HL-60 (cell line): ENCODE data around the gene ST7.
A peak's percentile ranks its signal among the peaks of the same experiment; 100 is the strongest.

Source experiments
- DNase-seq, 2 experiments: peaks; one replicate each; pipeline ENCODE4 v3.0.0-alpha.2; 2010 to 2020; ENCODE audit warnings: low read depth in 1 of 2, low spot score in 1 of 2
- H3K27ac ChIP-seq: fragments of 250-450 bp; sonication (Bioruptor Pico); replicated peaks from 2 replicates; pipeline ENCODE4 v1.5.1; 2020; ENCODE audit warnings: mild to moderate bottlenecking, moderate library complexity
- H3K27me3 ChIP-seq: fragments of 250-450 bp; sonication (Bioruptor Pico); 2 replicates; pipeline ENCODE4 v1.5.1; 2021; ENCODE audit warnings: mild to moderate bottlenecking, moderate library complexity; ENCODE audit not compliant: insufficient read depth, poor library complexity, severe bottlenecking
- H3K4me3 ChIP-seq: replicated peaks from 2 replicates; pipeline ENCODE4 v1.5.1; 2011; ENCODE audit warnings: mild to moderate bottlenecking, control low read depth, low read length; ENCODE audit not compliant: insufficient read depth
- CTCF ChIP-seq: IDR thresholded peaks from one replicate; pipeline ENCODE4 v1.5.1; 2011; ENCODE audit warnings: low read length, control low read depth, inconsistent platforms; ENCODE audit not compliant: insufficient read depth
- GABPA ChIP-seq: IDR thresholded peaks from 2 replicates; pipeline ENCODE4 v1.6.1; 2012; ENCODE audit warnings: low read depth
- POLR2AphosphoS5 ChIP-seq: IDR thresholded peaks from 2 replicates; pipeline ENCODE4 v1.6.1; 2012; ENCODE audit warnings: low read depth
- REST ChIP-seq: IDR thresholded peaks from 2 replicates; pipeline ENCODE4 v1.6.1; 2012; ENCODE audit warnings: low read depth; ENCODE audit not compliant: insufficient replicate concordance
- SPI1 ChIP-seq: IDR thresholded peaks from 2 replicates; pipeline ENCODE4 v1.6.1; 2012; ENCODE audit warnings: low read depth, mild to moderate bottlenecking, borderline replicate concordance

The ST7 gene

GRCh38 chr7:117134889-117135552 lies 181.7 kb downstream of the ST7 start:
- TF ChIP-seq REST (no peak), SPI1 (peak; percentile 84), GABPA (no peak)

GRCh38 chr7:117135553-117135891 lies 182.2 kb downstream of the ST7 start:
- Histone ChIP-seq H3K27me3 (no peaks in the 10 kb centered on the region), H3K27ac (no peak overlapping the region), H3K4me3 (no peak overlapping the region)
- no peak for TF ChIP-seq POLR2AphosphoS5
- no peak for TF ChIP-seq REST
- TF ChIP-seq CTCF = no peak
- no peak for TF ChIP-seq GABPA
- TF ChIP-seq SPI1 = no peak
- no peak for DNase-seq

More at GRCh38 chr7:117134889-117135552, 181.7 kb downstream of the ST7 start:
- no peaks in the 10 kb centered on the region for H3K27me3 ChIP-seq
- H3K27ac ChIP-seq = no peak overlapping the region; the same call in 1 of the 2 replicates
- H3K4me3 ChIP-seq = no peak overlapping the region
- peak in 1 of 2 experiments; percentile 42 for DNase-seq

DNA sequence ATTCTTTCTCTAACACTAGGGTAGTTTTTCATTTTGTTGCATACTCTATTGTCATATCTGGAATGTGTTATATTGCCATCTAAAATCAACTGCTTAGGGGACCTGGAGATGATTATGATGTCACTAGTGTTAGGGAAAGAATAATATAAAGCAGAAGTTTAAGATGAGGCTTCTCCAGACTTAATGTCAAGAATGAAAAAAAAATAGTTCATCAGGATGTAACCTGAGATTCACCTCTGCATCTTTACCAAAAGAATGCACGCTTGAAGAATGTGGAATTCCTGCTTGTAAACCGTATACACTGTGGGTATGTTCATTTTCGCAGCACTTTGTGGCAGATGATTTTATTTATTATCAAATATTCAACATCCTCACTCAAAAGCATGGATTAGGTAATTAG lies 184.6 kb downstream of the ST7 start:
- no peaks in the 10 kb centered on the region for H3K27me3 ChIP-seq

More for the DNA sequence above, 184.6 kb downstream of the ST7 start:
- DNase-seq = no peak
- Histone ChIP-seq H3K27ac (no peak overlapping the region), H3K4me3 (no peak overlapping the region)
- no peak for TF ChIP-seq SPI1
- TF ChIP-seq GABPA = no peak
- no peak for TF ChIP-seq POLR2AphosphoS5
- TF ChIP-seq CTCF = no peak
- TF ChIP-seq REST = no peak
